H9 (cell line): ENCODE data around the gene KDM4C. TPM values are rescaled to one million over a fixed set of nuclear protein-coding genes. Genes with fewer than 3 reads are reported as not detected.

Experiments used
- DNase-seq: peaks from one replicate; pipeline ENCODE4 v3.0.0-alpha.2; 2017
- H2AFZ ChIP-seq: one replicate; pipeline ENCODE4 v1.6.1; 2013; ENCODE audit warnings: mild to moderate bottlenecking, low read length, control low read depth, moderate library complexity
- H2AK5ac ChIP-seq: 2 replicates; pipeline ENCODE4 v1.6.1; 2013; ENCODE audit warnings: low read length, control low read depth, mixed read lengths; ENCODE audit not compliant: insufficient read length
- H2BK120ac ChIP-seq: one replicate; pipeline ENCODE4 v1.6.1; 2013; ENCODE audit warnings: low read depth, mild to moderate bottlenecking, low read length, control low read depth, inconsistent platforms; ENCODE audit not compliant: poor library complexity, severe bottlenecking
- H2BK12ac ChIP-seq: 2 replicates; pipeline ENCODE4 v1.6.1; 2013; ENCODE audit warnings: low read length, control low read depth, mixed read lengths, low read depth; ENCODE audit not compliant: insufficient read length
- H2BK15ac ChIP-seq: 2 replicates; pipeline ENCODE4 v1.6.1; 2013; ENCODE audit warnings: low read depth, low read length, control low read depth
- H2BK20ac ChIP-seq: one replicate; pipeline ENCODE4 v1.6.1; 2013; ENCODE audit warnings: low read depth, mild to moderate bottlenecking, low read length, control low read depth, inconsistent platforms; ENCODE audit not compliant: poor library complexity, severe bottlenecking
- H2BK5ac ChIP-seq: 2 replicates; pipeline ENCODE4 v1.6.1; 2013; ENCODE audit warnings: low read length, control low read depth, mixed read lengths; ENCODE audit not compliant: insufficient read length
- H3K14ac ChIP-seq: 2 replicates; pipeline ENCODE4 v1.6.1; 2013; ENCODE audit warnings: low read length, control low read depth; ENCODE audit not compliant: insufficient read depth
- H3K18ac ChIP-seq: 2 replicates; pipeline ENCODE4 v1.6.1; 2013; ENCODE audit warnings: low read depth, mild to moderate bottlenecking, mixed read lengths, low read length, control low read depth; ENCODE audit not compliant: insufficient read length
- H3K23ac ChIP-seq: 2 replicates; pipeline ENCODE4 v1.6.1; 2013; ENCODE audit warnings: low read length, control low read depth, mixed read lengths, low read depth; ENCODE audit not compliant: insufficient read length
- H3K23me2 ChIP-seq: 2 replicates; pipeline ENCODE4 v1.6.1; 2013; ENCODE audit warnings: low read depth, mild to moderate bottlenecking, mixed read lengths, low read length, control low read depth; ENCODE audit not compliant: insufficient read length, poor library complexity, severe bottlenecking
- H3K27ac ChIP-seq: 2 replicates; pipeline ENCODE4 v1.5.1; 2013; ENCODE audit warnings: low read length, control low read depth, mixed read lengths, low read depth; ENCODE audit not compliant: insufficient read length
- H3K27me3 ChIP-seq: 2 replicates; pipeline ENCODE4 v1.6.1; 2013; ENCODE audit warnings: low read length, control low read depth, inconsistent platforms; ENCODE audit not compliant: insufficient read depth
- H3K4ac ChIP-seq: 2 replicates; pipeline ENCODE4 v1.6.1; 2013; ENCODE audit warnings: low read depth, mild to moderate bottlenecking, control low read depth, inconsistent platforms, low read length, moderate library complexity
- H3K4me1 ChIP-seq: 2 replicates; pipeline ENCODE4 v1.6.1; 2013; ENCODE audit warnings: low read length, control low read depth, inconsistent platforms; ENCODE audit not compliant: insufficient read depth
- H3K4me2 ChIP-seq: 2 replicates; pipeline ENCODE4 v1.6.1; 2013; ENCODE audit warnings: low read length, control low read depth, mixed read lengths; ENCODE audit not compliant: insufficient read length, insufficient read depth
- H3K56ac ChIP-seq: 2 replicates; pipeline ENCODE4 v1.6.1; 2013; ENCODE audit warnings: low read depth, mild to moderate bottlenecking, mixed read lengths, low read length, control low read depth; ENCODE audit not compliant: insufficient read length
- H3K79me1 ChIP-seq: 2 replicates; pipeline ENCODE4 v1.6.1; 2013; ENCODE audit warnings: low read depth, mild to moderate bottlenecking, moderate library complexity, low read length, control low read depth, inconsistent platforms; ENCODE audit not compliant: insufficient read depth, poor library complexity, severe bottlenecking
- H3K79me2 ChIP-seq: 2 replicates; pipeline ENCODE4 v1.6.1; 2013; ENCODE audit warnings: low read length, control low read depth, inconsistent platforms; ENCODE audit not compliant: insufficient read depth
- H3K9ac ChIP-seq: 2 replicates; pipeline ENCODE4 v1.6.1; 2013; ENCODE audit warnings: low read length, control low read depth, mixed read lengths; ENCODE audit not compliant: insufficient read length; ENCODE audit errors: extremely low read depth
- H3K9me3 ChIP-seq: one replicate; pipeline ENCODE4 v1.6.1; 2013; ENCODE audit warnings: low read depth, low read length, inconsistent platforms; ENCODE audit not compliant: control insufficient read depth
- H3T11ph ChIP-seq: one replicate; pipeline ENCODE4 v1.6.1; 2013; ENCODE audit warnings: mild to moderate bottlenecking, low read length, control low read depth, inconsistent platforms
- H4K20me1 ChIP-seq: one replicate; pipeline ENCODE4 v1.6.1; 2013; ENCODE audit not compliant: control insufficient read depth, insufficient read length, insufficient read depth
- H4K5ac ChIP-seq: 2 replicates; pipeline ENCODE4 v1.6.1; 2013; ENCODE audit warnings: low read depth, mild to moderate bottlenecking, mixed read lengths, low read length, control low read depth; ENCODE audit not compliant: insufficient read length
- H4K8ac ChIP-seq: replicated peaks from 2 replicates; pipeline ENCODE4 v1.6.1; 2013; ENCODE audit warnings: low read length, control low read depth, mixed read lengths, low read depth; ENCODE audit not compliant: insufficient read length
- H4K91ac ChIP-seq: 2 replicates; pipeline ENCODE4 v1.6.1; 2013; ENCODE audit warnings: low read depth, mild to moderate bottlenecking, moderate library complexity, mixed read lengths, low read length, control low read depth; ENCODE audit not compliant: insufficient read length
- H3K27ac Mint-ChIP-seq, 3 experiments: 2 replicates in 2 of 3; 3 replicates in 1 of 3; pipeline ENCODE4 v1.8.0; 2020 to 2021; ENCODE audit warnings: mixed read lengths in 3 of 3, mild to moderate bottlenecking in 1 of 3, moderate library complexity in 1 of 3
- H3K27me3 Mint-ChIP-seq: 2 replicates; pipeline ENCODE4 v1.8.0; 2021; ENCODE audit warnings: low read depth, mild to moderate bottlenecking, moderate library complexity, mixed read lengths
- H3K36me3 Mint-ChIP-seq, 3 experiments: 2 replicates in 2 of 3; 3 replicates in 1 of 3; pipeline ENCODE4 v1.8.0; 2020 to 2021; ENCODE audit warnings: low read depth in 3 of 3, mixed read lengths in 3 of 3; ENCODE audit not compliant: insufficient read depth in 1 of 3
- H3K4me1 Mint-ChIP-seq, 2 experiments: 2 replicates each; pipeline ENCODE4 v1.8.0; 2020; ENCODE audit warnings: mixed read lengths in 2 of 2
- H3K4me3 Mint-ChIP-seq, 2 experiments: 2 replicates in 1 of 2; 3 replicates in 1 of 2; pipeline ENCODE4 v1.8.0; 2020 to 2021; ENCODE audit warnings: mild to moderate bottlenecking in 2 of 2, mixed read lengths in 2 of 2, moderate library complexity in 1 of 2
- H3K9me3 Mint-ChIP-seq, 2 experiments: 2 replicates in 1 of 2; 3 replicates in 1 of 2; pipeline ENCODE4 v1.8.0; 2020; ENCODE audit warnings: mild to moderate bottlenecking in 2 of 2, mixed read lengths in 2 of 2, moderate library complexity in 1 of 2
- CTCF ChIP-seq: fragments of 200-600 bp; sonication (generic); conservative IDR thresholded peaks from 3 replicates; pipeline ENCODE4 v1.8.0; 2021; ENCODE audit warnings: antibody characterized with exemption, mild to moderate bottlenecking
- WGBS: extraction: QIAGEN DNeasy Blood & Tissue Kit; methylation state at CpG from one replicate; pipeline ENCODE4 v1.1.7; 2013; ENCODE audit warnings: missing lambda C conversion rate, low lambda C conversion rate, mixed read lengths; ENCODE audit not compliant: insufficient read length; ENCODE audit errors: extremely low coverage; 5-methylcytosine and 5-hydroxymethylcytosine counted together
- total RNA-seq: library from RNA; stranded (reverse); gene quantifications from 2 replicates; pipeline ENCODE4 v1.2.1, GENCODE V29; 2021

The KDM4C gene
- total RNA-seq, 1 experiment from 2014 or later: 24.0 TPM

DNA sequence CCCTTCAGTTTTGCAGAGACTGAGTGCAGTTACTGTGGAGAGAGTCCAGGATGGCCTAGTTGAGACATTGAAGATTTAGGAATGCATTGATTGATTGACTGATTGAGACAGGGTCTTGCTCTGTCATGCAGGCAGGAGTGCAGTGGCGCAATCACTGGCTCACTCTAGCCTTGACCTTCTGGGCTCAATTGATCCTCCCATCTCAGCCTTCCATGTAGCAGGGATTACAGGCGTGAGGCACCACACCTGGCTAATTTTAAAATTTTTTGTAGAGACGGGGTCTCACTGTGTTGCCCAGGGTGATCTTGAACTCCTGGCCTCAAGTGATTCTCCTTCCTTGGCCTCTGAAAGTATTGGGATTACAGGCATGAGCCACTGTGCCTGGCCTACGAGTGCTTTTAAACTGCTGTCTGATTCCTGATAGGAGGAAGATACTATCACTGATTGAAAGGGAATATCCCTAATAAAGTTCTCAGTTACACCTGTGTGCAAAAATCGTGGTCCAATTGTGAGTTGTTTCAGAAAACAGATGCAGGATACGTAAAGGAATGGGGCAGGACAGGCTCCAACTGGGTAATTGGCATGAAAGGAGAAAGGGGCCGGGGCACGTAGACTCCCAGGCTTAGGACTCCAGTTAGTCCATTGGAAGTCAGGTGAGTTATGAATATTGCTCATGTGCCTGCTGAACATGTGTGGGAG, 87.5 kb downstream of the KDM4C start:
- Histone ChIP-seq H3K4me2 (no peak overlapping the region), H3K4ac (no peak overlapping the region), H4K20me1 (no peaks in the 10 kb centered on the region), H3K18ac (no peak overlapping the region), H3K4me1 (no peaks in the 10 kb centered on the region), H3K27ac (no peak overlapping the region), H2BK12ac (no peak overlapping the region), H3K56ac (no peak overlapping the region), H3K23ac (no peak overlapping the region), H2BK20ac (no peak overlapping the region), H4K91ac (no peak overlapping the region), H2BK120ac (no peak overlapping the region), H3K9ac (no peak overlapping the region), H4K8ac (no peak overlapping the region), H2AK5ac (no peak overlapping the region), H3T11ph (no peak overlapping the region), H3K27me3 (no peaks in the 10 kb centered on the region), H3K79me2 (no peaks in the 10 kb centered on the region), H2AFZ (no peak overlapping the region), H2BK5ac (no peak overlapping the region), H3K79me1 (no peaks in the 10 kb centered on the region), H3K14ac (no peak overlapping the region), H3K23me2 (no peaks in the 10 kb centered on the region), H3K9me3 (no peaks in the 10 kb centered on the region), H4K5ac (no peak overlapping the region), H2BK15ac (no peak overlapping the region)
- H3K27ac Mint-ChIP-seq: peak overlapping the region in 2 of 3 experiments; percentile 1 to 34; a peak in 1 of 7 replicates
- no peak for TF ChIP-seq CTCF
- DNase-seq: no peak
- H3K36me3 Mint-ChIP-seq: peaks cover 0 to 7% (median 0%) of the 10 kb centered on the region in 3 experiments; a peak in 2 of 7 replicates
- peaks cover 6 to 9% of the 10 kb centered on the region in 2 experiments for H3K4me1 Mint-ChIP-seq
- no peaks in the 10 kb centered on the region for H3K9me3 Mint-ChIP-seq
- H3K27me3 Mint-ChIP-seq: no peaks in the 10 kb centered on the region
- H3K4me3 Mint-ChIP-seq: no peak overlapping the region
- no CpG with 5 or more reads among the region's 8 CpGs for WGBS
